ENCODE data around the gene DIAPH3.

DIAPH3 gene

GRCh38 chr13:59706101-59706976, 457.4 kb downstream of the DIAPH3 start:
- Histone ChIP-seq H3K27me3 (ENCODE audit: control insufficient read depth in 1 of 2, insufficient read depth in 2 of 2, low read length in 2 of 2) (no peaks in the 10 kb centered on the region), H3K27ac (ENCODE audit: low read depth, low read length) (no peak overlapping the region), H3K4me3 (ENCODE audit: low read depth in 1 of 2, low read length in 2 of 2) (no peak overlapping the region)

GRCh38 chr13:59702269-59702668, 461.5 kb downstream of the DIAPH3 start:
- Histone ChIP-seq H3K27me3 (ENCODE audit: control insufficient read depth in 1 of 2, insufficient read depth in 2 of 2, low read length in 2 of 2) (no peaks in the 10 kb centered on the region), H3K27ac (ENCODE audit: low read depth, low read length) (no peak overlapping the region), H3K4me3 (ENCODE audit: low read depth in 1 of 2, low read length in 2 of 2) (no peak overlapping the region), H3K36me3 (ENCODE audit: insufficient read depth, low read length) (no peaks in the 10 kb centered on the region), H3K9me3 (ENCODE audit: low read length) (no peaks in the 10 kb centered on the region), H3K9ac (ENCODE audit: low read length) (no peak overlapping the region), H3K4me1 (ENCODE audit: insufficient read depth, low read length) (no peaks in the 10 kb centered on the region)

More at GRCh38 chr13:59706101-59706976, 457.4 kb downstream of the DIAPH3 start:
- Histone ChIP-seq H3K9ac (ENCODE audit: low read length) (no peak overlapping the region), H3K36me3 (ENCODE audit: insufficient read depth, low read length) (no peaks in the 10 kb centered on the region), H3K9me3 (ENCODE audit: low read length) (no peaks in the 10 kb centered on the region), H3K4me1 (ENCODE audit: insufficient read depth, low read length) (no peaks in the 10 kb centered on the region)

- no peaks in the 10 kb centered on the region for H3K27me3 ChIP-seq (ENCODE audit: control insufficient read depth in 1 of 2, insufficient read depth in 2 of 2, low read length in 2 of 2)
- H3K9ac ChIP-seq (ENCODE audit: low read length) = no peak overlapping the region
- no peaks in the 10 kb centered on the region for H3K9me3 ChIP-seq (ENCODE audit: low read length)
- H3K36me3 ChIP-seq (ENCODE audit: insufficient read depth, low read length) = no peaks in the 10 kb centered on the region
- H3K27ac ChIP-seq (ENCODE audit: low read depth, low read length) = no peak overlapping the region
- H3K4me3 ChIP-seq (ENCODE audit: low read depth in 1 of 2, low read length in 2 of 2) = no peak overlapping the region
- no peaks in the 10 kb centered on the region for H3K4me1 ChIP-seq (ENCODE audit: insufficient read depth, low read length)
These were observed 462.5 kb downstream of the DIAPH3 start for GRCh38 chr13:59701261-59701660.

GRCh38 chr13:59700281-59700680, 463.4 kb downstream of the DIAPH3 start:
- Histone ChIP-seq H3K9me3 (ENCODE audit: low read length) (no peaks in the 10 kb centered on the region), H3K36me3 (ENCODE audit: insufficient read depth, low read length) (no peaks in the 10 kb centered on the region), H3K27ac (ENCODE audit: low read depth, low read length) (no peak overlapping the region), H3K4me3 (ENCODE audit: low read depth in 1 of 2, low read length in 2 of 2) (no peak overlapping the region), H3K9ac (ENCODE audit: low read length) (no peak overlapping the region), H3K27me3 (ENCODE audit: control insufficient read depth in 1 of 2, insufficient read depth in 2 of 2, low read length in 2 of 2) (no peaks in the 10 kb centered on the region), H3K4me1 (ENCODE audit: insufficient read depth, low read length) (no peaks in the 10 kb centered on the region)

- no peak overlapping the region for H3K4me3 ChIP-seq (ENCODE audit: low read depth in 1 of 2, low read length in 2 of 2)
These were observed 467.5 kb downstream of the DIAPH3 start for GRCh38 chr13:59696271-59696670.

GRCh38 chr13:59691501-59692066, 472.1 kb downstream of the DIAPH3 start:
- no peaks in the 10 kb centered on the region for H3K36me3 ChIP-seq (ENCODE audit: insufficient read depth, low read length)
- H3K9ac ChIP-seq (ENCODE audit: low read length) = no peak overlapping the region
- H3K9me3 ChIP-seq (ENCODE audit: low read length) = no peaks in the 10 kb centered on the region
- no peak overlapping the region for H3K4me3 ChIP-seq (ENCODE audit: low read depth in 1 of 2, low read length in 2 of 2)
- no peaks in the 10 kb centered on the region for H3K27me3 ChIP-seq (ENCODE audit: control insufficient read depth in 1 of 2, insufficient read depth in 2 of 2, low read length in 2 of 2)
- H3K4me1 ChIP-seq (ENCODE audit: insufficient read depth, low read length) = no peaks in the 10 kb centered on the region
- no peak overlapping the region for H3K27ac ChIP-seq (ENCODE audit: low read depth, low read length)

More at GRCh38 chr13:59696271-59696670, 467.5 kb downstream of the DIAPH3 start:
- no peaks in the 10 kb centered on the region for H3K9me3 ChIP-seq (ENCODE audit: low read length)
- no peaks in the 10 kb centered on the region for H3K4me1 ChIP-seq (ENCODE audit: insufficient read depth, low read length)
- no peak overlapping the region for H3K9ac ChIP-seq (ENCODE audit: low read length)
- no peaks in the 10 kb centered on the region for H3K36me3 ChIP-seq (ENCODE audit: insufficient read depth, low read length)
- H3K27me3 ChIP-seq (ENCODE audit: control insufficient read depth in 1 of 2, insufficient read depth in 2 of 2, low read length in 2 of 2) = no peaks in the 10 kb centered on the region
- H3K27ac ChIP-seq (ENCODE audit: low read depth, low read length) = no peak overlapping the region

- H3K27ac ChIP-seq (ENCODE audit: low read depth, low read length) = no peak overlapping the region
- no peaks in the 10 kb centered on the region for H3K27me3 ChIP-seq (ENCODE audit: control insufficient read depth in 1 of 2, insufficient read depth in 2 of 2, low read length in 2 of 2)
- no peak overlapping the region for H3K9ac ChIP-seq (ENCODE audit: low read length)
- H3K4me3 ChIP-seq (ENCODE audit: low read depth in 1 of 2, low read length in 2 of 2) = no peak overlapping the region
- H3K4me1 ChIP-seq (ENCODE audit: insufficient read depth, low read length) = no peaks in the 10 kb centered on the region
- no peaks in the 10 kb centered on the region for H3K9me3 ChIP-seq (ENCODE audit: low read length)
- H3K36me3 ChIP-seq (ENCODE audit: insufficient read depth, low read length) = no peaks in the 10 kb centered on the region
These were observed 472.7 kb downstream of the DIAPH3 start for GRCh38 chr13:59690857-59691500.

- Histone ChIP-seq H3K9ac (ENCODE audit: low read length) (no peak overlapping the region), H3K4me1 (ENCODE audit: insufficient read depth, low read length) (no peaks in the 10 kb centered on the region), H3K27me3 (ENCODE audit: control insufficient read depth in 1 of 2, insufficient read depth in 2 of 2, low read length in 2 of 2) (no peaks in the 10 kb centered on the region), H3K36me3 (ENCODE audit: insufficient read depth, low read length) (no peaks in the 10 kb centered on the region), H3K4me3 (ENCODE audit: low read depth in 1 of 2, low read length in 2 of 2) (no peak overlapping the region), H3K27ac (ENCODE audit: low read depth, low read length) (no peak overlapping the region), H3K9me3 (ENCODE audit: low read length) (no peaks in the 10 kb centered on the region)
These were observed 474.7 kb downstream of the DIAPH3 start for GRCh38 chr13:59689057-59689456.

- Histone ChIP-seq H3K4me1 (ENCODE audit: insufficient read depth, low read length) (no peaks in the 10 kb centered on the region), H3K4me3 (ENCODE audit: low read depth in 1 of 2, low read length in 2 of 2) (no peak overlapping the region), H3K36me3 (ENCODE audit: insufficient read depth, low read length) (no peaks in the 10 kb centered on the region)
These were observed 476.8 kb downstream of the DIAPH3 start for GRCh38 chr13:59686798-59687394.

GRCh38 chr13:59684105-59684504, 479.6 kb downstream of the DIAPH3 start:
- Histone ChIP-seq H3K27me3 (ENCODE audit: control insufficient read depth in 1 of 2, insufficient read depth in 2 of 2, low read length in 2 of 2) (no peaks in the 10 kb centered on the region), H3K4me3 (ENCODE audit: low read depth in 1 of 2, low read length in 2 of 2) (no peak overlapping the region), H3K9me3 (ENCODE audit: low read length) (no peaks in the 10 kb centered on the region), H3K4me1 (ENCODE audit: insufficient read depth, low read length) (no peaks in the 10 kb centered on the region), H3K36me3 (ENCODE audit: insufficient read depth, low read length) (no peaks in the 10 kb centered on the region), H3K27ac (ENCODE audit: low read depth, low read length) (no peak overlapping the region), H3K9ac (ENCODE audit: low read length) (no peak overlapping the region)

More at GRCh38 chr13:59686798-59687394, 476.8 kb downstream of the DIAPH3 start:
- Histone ChIP-seq H3K27ac (ENCODE audit: low read depth, low read length) (no peak overlapping the region), H3K9me3 (ENCODE audit: low read length) (no peaks in the 10 kb centered on the region), H3K27me3 (ENCODE audit: control insufficient read depth in 1 of 2, insufficient read depth in 2 of 2, low read length in 2 of 2) (no peaks in the 10 kb centered on the region), H3K9ac (ENCODE audit: low read length) (no peak overlapping the region)

- H3K9ac ChIP-seq (ENCODE audit: low read length) = no peak overlapping the region
- H3K27ac ChIP-seq (ENCODE audit: low read depth, low read length) = no peak overlapping the region
- no peak overlapping the region for H3K4me3 ChIP-seq (ENCODE audit: low read depth in 1 of 2, low read length in 2 of 2)
- H3K27me3 ChIP-seq (ENCODE audit: control insufficient read depth in 1 of 2, insufficient read depth in 2 of 2, low read length in 2 of 2) = no peaks in the 10 kb centered on the region
- no peaks in the 10 kb centered on the region for H3K9me3 ChIP-seq (ENCODE audit: low read length)
- H3K4me1 ChIP-seq (ENCODE audit: insufficient read depth, low read length) = no peaks in the 10 kb centered on the region
- no peaks in the 10 kb centered on the region for H3K36me3 ChIP-seq (ENCODE audit: insufficient read depth, low read length)
These were observed 482.0 kb downstream of the DIAPH3 start for GRCh38 chr13:59681636-59682311.

Data from muscle layer of colon (tissue), 2 donors.